ENCODE data around the gene ARX.

Gene ARX

DNA sequence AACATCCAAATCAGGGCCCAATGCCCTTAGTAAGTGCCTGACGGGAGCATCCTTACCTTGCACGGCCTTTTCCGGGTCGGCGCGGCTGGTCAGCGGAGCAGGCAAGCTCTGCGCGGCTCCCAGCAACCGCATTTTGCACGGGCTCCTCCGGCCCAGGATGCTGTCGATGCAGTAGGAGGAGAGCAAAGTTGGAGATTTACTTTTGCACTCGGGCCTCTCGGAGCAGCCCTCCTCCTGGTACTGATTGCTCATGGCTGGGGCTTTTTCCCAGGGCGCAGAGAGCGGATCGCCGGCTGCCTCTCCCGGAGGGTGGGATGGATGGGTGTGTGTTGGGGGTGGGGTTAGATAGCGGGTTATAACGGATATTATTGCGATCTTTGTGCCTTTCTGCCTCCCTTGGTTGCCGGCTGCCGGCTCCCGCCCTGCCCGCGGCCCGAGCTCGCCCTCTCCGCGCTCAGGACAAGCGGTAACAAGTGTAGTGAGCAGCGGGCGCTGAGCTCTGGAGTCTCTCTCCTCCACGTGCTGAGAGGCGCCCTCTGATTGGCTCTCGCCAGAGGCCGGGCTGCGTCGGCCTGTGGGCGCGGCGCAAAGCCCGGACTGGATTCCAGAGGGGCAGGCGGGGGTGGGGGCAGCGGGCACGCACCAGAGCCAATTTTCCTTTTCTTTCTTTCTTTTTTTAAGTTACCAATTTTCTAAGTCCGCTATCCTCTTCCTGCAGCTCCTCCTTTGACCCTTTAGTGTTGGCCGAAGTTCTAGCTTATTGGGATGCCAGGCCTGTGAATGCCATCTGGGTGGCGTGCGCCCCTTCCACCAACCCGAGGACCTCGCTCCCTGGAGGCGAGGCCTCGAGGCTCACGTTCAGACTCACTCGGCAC, at the start of gene ARX:
TSS of gene ARX (minus strand) at position 480 of the 875 bp plus-strand sequence. CDS start at position 252, 228 bp downstream.
- DNase-seq (ENCODE audit: low spot score), result peak; percentile 68
- H3K27ac ChIP-seq, result no peak within 1 kb of the TSS
- POLR2A ChIA-PET (ENCODE audit: low non-redundant PET), result interaction anchor here (0.6 kb wide), 1 partner anchor 126 kb away, joined by 3 read pairs; no protein-coding TSS in a partner anchor
- CTCF ChIA-PET, result no interaction called here
- TF ChIP-seq, protein P1, sequence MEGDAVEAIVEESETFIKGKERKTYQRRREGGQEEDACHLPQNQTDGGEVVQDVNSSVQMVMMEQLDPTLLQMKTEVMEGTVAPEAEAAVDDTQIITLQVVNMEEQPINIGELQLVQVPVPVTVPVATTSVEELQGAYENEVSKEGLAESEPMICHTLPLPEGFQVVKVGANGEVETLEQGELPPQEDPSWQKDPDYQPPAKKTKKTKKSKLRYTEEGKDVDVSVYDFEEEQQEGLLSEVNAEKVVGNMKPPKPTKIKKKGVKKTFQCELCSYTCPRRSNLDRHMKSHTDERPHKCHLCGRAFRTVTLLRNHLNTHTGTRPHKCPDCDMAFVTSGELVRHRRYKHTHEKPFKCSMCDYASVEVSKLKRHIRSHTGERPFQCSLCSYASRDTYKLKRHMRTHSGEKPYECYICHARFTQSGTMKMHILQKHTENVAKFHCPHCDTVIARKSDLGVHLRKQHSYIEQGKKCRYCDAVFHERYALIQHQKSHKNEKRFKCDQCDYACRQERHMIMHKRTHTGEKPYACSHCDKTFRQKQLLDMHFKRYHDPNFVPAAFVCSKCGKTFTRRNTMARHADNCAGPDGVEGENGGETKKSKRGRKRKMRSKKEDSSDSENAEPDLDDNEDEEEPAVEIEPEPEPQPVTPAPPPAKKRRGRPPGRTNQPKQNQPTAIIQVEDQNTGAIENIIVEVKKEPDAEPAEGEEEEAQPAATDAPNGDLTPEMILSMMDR (conservative IDR thresholded peaks at IDR 0.05; ENCODE audit: low read depth), result no peak

DNA sequence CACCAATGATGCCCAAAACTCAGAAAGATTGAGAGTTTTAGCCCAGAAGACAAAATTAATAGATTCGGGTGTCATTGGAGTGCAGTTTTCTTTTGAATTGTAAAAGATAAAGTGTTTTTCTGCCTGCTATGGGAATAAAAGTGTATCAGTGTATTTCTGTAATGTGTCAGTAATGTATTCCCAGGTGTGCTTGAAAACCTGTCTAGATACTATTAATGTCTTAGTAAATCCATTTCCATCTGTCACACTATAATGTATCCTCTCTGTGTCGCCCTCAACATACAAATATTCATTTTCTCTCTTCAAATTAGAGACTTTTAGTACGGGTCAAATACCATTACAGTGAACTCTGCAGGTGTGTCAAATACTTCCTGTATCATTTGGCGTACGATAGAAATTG, 43.5 kb upstream of the ARX start:
- DNase-seq (ENCODE audit: low spot score), result no peak
- ChIA-PET POLR2A (ENCODE audit: low non-redundant PET) (no interaction called here), CTCF (no interaction called here)
- H3K27ac ChIP-seq, result no peak overlapping the region
- TF ChIP-seq, protein P1 (conservative IDR thresholded peaks at IDR 0.05; ENCODE audit: low read depth), result no peak

DNA sequence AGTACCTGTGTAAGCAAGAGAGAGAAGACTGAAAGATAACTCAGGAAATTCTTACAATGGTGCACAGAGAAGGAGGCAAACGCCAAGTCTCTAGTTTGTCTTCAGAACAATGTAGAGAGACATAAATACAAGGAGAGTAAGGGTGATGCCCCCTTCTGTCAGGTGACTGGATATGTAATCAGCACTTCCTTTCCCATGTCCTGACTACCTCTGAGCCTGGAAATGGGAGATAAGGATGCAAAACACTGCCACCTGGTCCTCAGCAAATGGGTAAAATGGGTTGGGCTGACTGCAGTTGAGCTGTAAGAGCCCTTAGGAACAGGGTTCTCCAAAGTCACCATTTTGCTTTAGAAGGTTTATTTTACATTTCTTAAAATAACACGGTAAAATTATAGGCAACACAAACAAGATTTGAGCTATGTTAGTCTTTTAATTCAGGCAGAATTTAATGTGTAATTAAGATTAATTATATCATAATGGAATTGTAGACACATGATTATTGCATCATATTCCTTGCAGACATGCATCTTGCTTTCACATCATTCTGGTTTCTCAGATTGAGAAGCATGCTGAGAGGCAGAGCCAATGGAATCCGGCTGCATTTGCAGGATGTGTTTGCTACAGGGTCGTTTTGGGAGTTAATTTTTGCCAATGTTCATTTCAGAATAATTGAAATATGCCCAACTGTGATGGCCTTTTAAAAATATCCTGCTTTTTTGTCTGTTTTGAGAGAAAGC, 37.2 kb upstream of the ARX start:
- TF ChIP-seq, protein P1 (conservative IDR thresholded peaks at IDR 0.05; ENCODE audit: low read depth), result no peak
- ChIA-PET POLR2A (ENCODE audit: low non-redundant PET) (no interaction called here), CTCF (no interaction called here)
- no peak overlapping the region for H3K27ac ChIP-seq
- no peak for DNase-seq (ENCODE audit: low spot score)

DNA sequence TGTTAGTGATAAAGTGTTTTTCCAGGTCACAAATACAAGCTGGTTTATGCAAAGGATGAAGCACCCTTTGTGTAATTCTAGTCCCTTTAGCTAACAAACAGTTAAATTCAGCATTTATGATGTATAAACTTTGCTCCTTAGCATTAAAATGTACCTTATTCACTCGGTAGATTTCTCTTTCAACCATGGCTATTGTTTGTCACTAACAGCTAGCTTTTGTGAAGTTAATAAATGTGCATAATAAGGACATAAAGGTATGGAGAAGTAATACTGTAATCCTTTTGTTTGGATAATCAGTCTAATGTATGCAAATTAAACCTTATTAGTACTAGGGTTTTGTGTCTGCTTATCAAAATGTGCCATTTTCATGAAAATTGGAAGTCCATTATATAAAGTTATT, 34.2 kb upstream of the ARX start:
- POLR2A ChIA-PET (ENCODE audit: low non-redundant PET), result no interaction called here
- no peak for DNase-seq (ENCODE audit: low spot score)
- TF ChIP-seq, protein P1 (conservative IDR thresholded peaks at IDR 0.05; ENCODE audit: low read depth), result no peak
- CTCF ChIA-PET, result no interaction called here
- no peak overlapping the region for H3K27ac ChIP-seq

DNA sequence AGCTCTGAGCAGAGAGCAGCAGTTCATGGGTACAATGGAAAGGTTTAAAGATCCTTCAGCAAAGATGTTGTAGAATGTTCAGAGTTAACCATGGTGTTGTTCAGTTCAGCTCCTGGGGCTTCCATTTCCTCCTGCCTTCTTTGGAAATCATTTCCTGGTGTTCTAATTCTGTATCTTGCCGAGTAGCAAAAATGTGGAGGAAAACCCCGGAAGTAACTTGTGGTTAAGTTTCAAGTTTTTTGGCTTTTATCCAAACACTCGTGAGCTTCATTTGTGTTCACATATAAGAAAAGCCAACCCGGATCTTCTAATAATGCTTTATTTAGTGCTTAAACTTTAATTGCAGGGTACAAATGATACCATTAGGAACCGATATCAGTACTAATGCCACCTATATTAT, 33.6 kb upstream of the ARX start:
- H3K27ac ChIP-seq, result no peak overlapping the region
- ChIA-PET CTCF (interaction anchor here (1.0 kb wide), 1 partner anchor 18 kb away, joined by 6 read pairs; no protein-coding TSS in a partner anchor), POLR2A (ENCODE audit: low non-redundant PET) (no interaction called here)
- no peak for DNase-seq (ENCODE audit: low spot score)
- TF ChIP-seq, protein P1 (conservative IDR thresholded peaks at IDR 0.05; ENCODE audit: low read depth), result no peak

DNA sequence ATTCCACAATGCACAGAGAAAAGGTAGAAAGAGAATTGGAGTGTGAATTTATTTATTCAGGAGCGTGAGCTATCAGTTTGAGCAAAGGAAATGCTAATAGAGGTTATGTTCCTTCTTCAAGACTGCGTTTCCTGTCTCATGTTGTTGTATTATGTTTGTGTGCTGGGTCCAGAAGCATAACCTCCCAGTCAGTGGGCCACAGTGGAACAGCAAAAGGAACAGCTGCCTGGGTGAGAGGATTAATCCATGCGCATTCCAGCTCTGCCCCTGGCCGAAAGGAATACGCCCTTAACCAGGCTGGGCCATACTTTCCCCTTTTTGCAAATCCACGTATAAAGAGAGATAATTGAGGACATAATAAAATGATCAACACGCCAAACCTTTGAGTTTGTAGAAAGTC, 32.4 kb upstream of the ARX start:
- no peak for DNase-seq (ENCODE audit: low spot score)
- ChIA-PET CTCF (no interaction called here), POLR2A (ENCODE audit: low non-redundant PET) (no interaction called here)
- no peak overlapping the region for H3K27ac ChIP-seq
- TF ChIP-seq, protein P1 (conservative IDR thresholded peaks at IDR 0.05; ENCODE audit: low read depth), result no peak

Measured in RWPE1 (cell line).